HEK293T (cell line): ENCODE measurements around the gene LHX6.

Experiments used
- BHLHE40 ChIP-seq: fragments of 450-650 bp; IDR thresholded peaks from 2 replicates; pipeline ENCODE4 v1.6.1; 2016; ENCODE audit warnings: mild to moderate bottlenecking, moderate library complexity, borderline replicate concordance
- FOXA1 ChIP-seq: fragments of 450-650 bp; IDR thresholded peaks from 2 replicates; pipeline ENCODE4 v1.6.1; 2016; ENCODE audit warnings: mild to moderate bottlenecking
- FOXM1 ChIP-seq: fragments of 450-650 bp; IDR thresholded peaks from 2 replicates; pipeline ENCODE4 v1.6.1; 2017; ENCODE audit warnings: mild to moderate bottlenecking, borderline replicate concordance
- SP1 ChIP-seq: fragments of 450-650 bp; IDR thresholded peaks from 2 replicates; pipeline ENCODE4 v1.6.1; 2017
- SUZ12 ChIP-seq: fragments of 450-650 bp; IDR thresholded peaks from 2 replicates; pipeline ENCODE4 v1.6.1; 2016; ENCODE audit warnings: mild to moderate bottlenecking
- TARDBP ChIP-seq: fragments of 450-650 bp; IDR thresholded peaks from 2 replicates; pipeline ENCODE4 v1.6.1; 2016
- ZNF384 ChIP-seq: fragments of 450-650 bp; IDR thresholded peaks from 2 replicates; pipeline ENCODE4 v1.6.1; 2016

DNA sequence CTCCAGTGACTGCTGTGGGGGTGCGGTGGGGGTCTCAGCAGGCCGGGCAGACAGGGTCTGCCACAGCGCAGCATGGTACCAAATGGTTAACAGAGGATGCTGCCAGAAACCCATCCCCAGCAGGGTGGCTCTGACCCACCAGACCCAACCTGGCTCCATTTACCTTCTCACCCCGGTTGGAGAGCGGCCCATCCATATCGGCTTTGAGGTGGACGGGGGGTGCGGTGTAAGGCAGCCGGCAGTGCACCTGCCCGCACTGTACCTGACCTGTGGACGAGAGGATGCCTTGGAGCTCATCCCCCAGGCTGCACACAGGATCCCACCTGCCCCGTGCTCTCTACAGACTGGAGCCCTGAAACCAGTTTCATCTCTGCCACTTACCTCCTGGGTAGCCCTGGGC is 19.3 kb downstream of the LHX6 start:
- TF ChIP-seq FOXA1 (no peak), BHLHE40 (no peak), ZNF384 (no peak), SP1 (no peak), FOXM1 (no peak), SUZ12 (no peak), TARDBP (no peak)
